Islet precursor cell (in vitro differentiated cells): ENCODE results near the gene SLC35E1.
A peak's percentile ranks its signal among the peaks of the same experiment; 100 is the strongest.

ENCODE experiments used
- DNase-seq: peaks from one replicate; pipeline ENCODE4 v3.0.0-alpha.2; 2018

The SLC35E1 gene

DNA sequence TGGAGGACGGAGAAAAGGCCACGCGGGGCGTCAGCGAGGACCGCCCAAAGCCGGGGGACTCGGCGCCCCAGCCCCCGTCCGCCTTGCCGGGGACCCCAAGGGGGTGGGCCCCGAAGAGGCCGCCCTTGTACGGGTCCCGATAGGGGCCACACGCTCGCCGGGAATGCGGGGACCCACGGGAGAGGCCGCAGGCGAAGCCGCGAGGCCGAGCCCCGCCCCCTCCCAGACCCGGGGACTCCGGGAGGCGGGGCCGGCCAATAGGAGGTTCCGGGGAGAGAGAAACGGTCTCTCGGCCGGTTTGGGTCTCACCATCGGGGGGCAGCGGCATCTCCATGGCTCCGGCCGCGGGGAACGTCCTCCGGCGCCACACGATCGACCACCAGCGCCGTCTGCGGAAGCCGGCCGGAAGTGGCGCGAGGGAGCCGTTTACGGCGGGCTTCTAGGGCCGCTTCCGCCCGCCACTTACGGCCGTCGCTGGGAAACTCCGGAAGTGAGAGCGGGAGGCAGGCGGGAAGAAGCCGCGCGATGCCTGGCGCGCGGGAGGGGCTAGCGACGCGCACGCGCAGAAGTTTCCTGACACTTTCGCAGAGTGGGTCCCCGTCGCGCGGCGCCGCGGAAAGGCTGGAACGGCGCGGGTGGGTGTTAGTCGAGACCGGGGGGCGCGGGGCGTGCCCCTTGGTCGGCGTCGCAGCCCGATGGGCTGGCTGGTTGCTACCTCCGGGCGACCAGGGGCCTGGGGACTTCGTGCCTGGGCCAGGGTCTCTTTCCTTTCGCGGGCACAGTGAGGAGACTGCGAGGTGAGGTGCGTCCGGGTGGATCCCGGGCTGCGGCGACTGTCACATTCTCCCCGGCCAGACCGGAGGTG lies 29.9 kb downstream of the SLC35E1 start, which contains the start of gene CHERP:
TSS of gene CHERP (minus strand) at position 393 of the 865 bp plus-strand sequence. CDS start at position 334, 59 bp downstream.
- DNase-seq, result peak; percentile 95

DNA sequence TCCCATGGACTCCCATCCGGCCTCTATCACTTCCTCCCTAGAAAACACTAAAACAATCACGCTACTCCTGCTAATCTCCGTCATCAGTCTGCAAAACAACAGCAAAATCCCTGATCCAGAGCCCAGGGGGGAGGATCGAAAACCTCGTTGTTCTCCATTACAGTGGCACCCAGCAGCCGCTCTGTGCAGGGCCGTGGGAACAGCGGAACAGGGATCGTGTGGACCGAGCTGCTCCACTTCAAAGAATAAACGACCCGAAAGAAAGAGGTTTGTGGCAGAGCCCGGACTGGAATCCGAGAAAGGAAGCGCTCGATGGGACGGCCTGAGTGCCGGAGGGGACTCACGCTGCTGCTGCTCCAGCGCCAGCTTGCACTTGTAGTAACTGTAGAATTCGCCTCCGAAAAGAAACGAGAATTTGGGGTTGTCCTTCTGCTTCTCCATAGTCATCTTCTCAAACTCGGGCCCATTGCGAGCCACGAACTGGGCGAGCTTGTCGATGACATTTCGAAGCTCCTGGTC lies 30.6 kb downstream of the SLC35E1 start:
- DNase-seq, result no peak

DNA sequence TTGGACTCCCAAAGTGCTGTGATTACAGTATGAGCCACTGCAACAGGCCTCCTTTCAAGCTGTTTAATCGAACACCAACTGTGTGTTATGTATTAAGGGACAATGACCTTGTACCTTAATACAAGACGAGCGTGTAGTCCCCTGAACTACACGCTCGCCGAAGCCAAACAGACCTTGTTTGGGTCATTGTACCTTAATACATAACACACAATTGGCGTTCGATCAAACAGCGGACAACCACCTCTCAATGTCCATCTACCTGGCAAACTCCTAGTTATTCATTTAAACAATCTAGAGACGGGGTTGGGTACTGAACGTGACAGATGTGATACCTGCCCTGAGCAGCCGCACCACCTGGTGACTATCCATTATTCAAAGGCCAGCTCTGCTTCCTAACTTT lies 31.3 kb downstream of the SLC35E1 start:
- no peak for DNase-seq

DNA sequence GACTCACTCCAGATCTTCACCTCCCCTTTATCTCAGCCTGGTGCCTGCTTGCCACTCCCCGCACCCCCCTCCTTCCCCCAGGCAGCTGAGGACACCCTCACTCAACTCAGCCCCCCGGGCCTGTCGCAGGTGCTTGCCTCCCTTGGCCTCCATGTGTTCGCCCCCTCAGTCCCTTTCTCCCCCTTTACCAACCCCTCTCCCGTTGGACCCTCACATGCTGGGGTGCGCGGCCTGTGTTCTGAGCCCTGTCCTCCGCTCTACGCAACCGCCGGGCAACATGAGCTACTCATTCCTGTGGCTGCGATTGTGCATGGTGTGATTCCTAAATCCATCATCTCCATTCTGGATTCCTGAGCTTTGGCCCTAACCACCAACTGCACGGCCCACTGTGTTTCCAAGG lies 35.1 kb downstream of the SLC35E1 start:
- no peak for DNase-seq

DNA sequence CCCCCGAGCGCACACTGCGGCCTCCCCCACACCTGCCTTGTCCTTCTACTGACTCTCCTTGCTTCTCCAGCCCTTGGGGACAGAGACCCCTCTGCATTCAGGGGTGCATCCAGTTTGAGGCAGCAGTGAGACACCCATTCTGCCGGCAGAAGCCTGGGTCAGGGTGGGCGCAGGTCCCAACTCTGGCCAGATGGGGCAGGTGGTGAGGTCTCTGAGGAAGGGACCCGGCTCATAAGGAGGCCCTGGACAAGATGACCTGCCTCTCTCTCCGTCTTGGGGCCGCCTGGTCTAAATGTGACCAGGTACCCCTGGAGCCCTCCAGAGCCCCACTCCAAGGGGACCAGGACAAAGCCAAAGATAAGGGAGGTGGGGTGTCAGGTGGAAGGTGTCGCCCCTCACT lies 36.1 kb downstream of the SLC35E1 start:
- DNase-seq, result no peak

DNA sequence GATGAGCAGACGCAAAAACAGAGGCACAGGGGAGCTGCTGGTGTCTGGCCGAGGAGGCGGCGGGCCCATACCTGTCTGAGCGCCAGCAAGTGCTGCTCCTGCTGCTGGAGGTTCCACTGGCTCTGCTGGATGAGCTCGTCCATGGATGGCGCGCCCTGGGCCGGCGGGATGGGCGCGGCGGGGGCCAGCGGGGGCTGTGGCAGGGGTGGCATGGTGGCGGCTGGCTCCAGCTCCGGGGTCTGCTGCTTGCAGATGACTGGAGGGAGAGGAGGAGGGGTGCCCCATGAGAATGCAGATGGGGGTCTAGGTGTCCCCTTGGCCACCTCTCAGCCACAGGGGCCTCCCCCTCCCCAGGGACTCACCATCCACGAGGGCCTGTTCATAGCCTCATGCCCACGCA lies 36.8 kb downstream of the SLC35E1 start:
- no peak for DNase-seq

DNA sequence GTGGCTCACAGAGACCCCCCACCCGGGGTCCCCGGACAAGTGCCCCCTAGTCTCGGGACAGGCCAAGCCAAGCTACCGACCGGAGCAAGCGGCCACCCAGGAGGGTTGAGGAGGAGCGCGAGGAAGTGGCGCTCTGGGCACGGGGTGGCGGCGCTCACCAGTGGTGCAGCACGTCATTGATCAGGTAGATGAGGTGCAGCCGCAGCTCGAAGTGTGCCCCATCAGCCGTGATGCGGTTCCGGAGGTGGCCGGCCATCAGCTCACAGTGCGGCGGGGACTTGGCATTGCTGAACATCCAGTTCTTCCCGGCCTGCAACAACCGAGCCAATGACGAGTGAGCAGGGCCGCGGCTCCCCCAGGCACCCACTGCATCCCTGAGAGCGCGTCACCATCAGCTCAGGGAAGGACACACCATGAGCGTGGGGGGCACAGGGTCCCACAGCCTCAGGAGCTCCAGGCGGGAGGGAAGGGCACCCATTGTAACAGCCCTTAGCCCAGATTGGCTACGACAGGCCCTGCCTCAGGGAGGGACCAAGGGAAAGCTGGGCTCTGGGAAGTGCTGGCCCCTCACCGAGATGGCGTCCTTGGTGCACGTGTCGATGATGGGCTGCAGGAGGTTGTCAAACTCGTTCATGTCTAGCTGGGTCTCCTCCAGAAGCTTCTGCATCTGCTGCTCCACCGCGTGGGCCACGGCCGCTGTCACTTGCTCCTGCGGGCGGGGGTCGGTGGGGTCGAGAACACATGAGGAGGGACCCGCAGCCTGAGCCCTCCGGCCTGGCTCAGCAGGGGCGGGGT lies 39.6 kb downstream of the SLC35E1 start:
- DNase-seq, result no peak

DNA sequence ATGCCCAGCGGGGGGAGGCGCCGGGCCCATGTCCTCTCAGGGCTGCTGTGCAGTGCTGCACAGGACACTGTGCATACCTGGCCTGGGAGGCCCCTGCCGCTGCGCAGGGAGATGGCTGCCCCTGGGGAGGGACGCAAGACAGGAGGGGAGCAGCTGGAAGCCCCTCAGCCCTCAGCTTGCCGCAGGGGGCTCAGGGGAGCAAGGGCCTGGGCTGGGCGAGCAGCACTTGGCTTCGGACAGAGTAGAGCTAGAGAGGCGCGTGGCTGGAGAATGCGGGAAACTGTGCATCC lies 40.9 kb downstream of the SLC35E1 start:
- DNase-seq, result no peak

DNA sequence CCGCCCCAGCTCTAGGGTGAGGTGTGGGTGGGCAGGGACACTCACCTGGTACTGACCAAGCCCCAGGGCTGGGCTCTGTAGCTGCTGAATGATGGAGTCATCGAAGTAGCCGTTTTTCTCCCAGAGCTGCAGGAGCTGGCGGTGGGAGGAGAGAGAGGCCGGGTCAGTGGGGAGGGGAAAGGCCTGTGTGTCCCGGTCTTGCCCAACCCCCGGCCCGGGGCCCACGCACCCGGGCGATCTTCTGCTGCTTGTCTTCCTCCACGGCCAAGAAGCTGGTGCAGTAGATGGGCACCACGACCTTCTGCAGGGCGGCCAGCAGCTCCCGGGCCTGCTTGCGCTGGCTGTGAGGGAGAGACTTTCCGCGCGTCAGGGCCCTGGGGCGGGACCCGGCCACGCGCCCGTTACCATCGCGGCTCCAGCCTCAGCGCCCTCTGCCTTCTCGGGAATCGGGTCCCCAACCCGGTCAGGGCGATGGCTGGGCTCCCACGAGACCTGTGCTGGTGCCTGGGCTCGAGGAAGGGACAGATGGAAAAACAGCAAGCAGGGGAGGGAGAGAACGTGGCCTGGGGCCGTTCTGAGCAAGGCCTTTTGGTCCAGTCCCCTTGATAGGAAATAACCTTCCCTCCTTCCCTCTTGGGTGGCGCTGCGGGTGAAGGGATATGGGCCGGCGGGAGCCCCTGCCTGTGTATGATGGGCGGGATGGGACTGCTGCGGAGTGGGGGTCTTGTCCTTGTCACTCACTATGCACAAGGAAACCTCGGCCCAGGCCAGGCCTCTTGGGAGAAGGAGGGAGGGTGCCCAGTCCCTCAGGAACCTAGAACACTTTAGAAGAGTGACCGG lies 41.5 kb downstream of the SLC35E1 start:
- no peak for DNase-seq

DNA sequence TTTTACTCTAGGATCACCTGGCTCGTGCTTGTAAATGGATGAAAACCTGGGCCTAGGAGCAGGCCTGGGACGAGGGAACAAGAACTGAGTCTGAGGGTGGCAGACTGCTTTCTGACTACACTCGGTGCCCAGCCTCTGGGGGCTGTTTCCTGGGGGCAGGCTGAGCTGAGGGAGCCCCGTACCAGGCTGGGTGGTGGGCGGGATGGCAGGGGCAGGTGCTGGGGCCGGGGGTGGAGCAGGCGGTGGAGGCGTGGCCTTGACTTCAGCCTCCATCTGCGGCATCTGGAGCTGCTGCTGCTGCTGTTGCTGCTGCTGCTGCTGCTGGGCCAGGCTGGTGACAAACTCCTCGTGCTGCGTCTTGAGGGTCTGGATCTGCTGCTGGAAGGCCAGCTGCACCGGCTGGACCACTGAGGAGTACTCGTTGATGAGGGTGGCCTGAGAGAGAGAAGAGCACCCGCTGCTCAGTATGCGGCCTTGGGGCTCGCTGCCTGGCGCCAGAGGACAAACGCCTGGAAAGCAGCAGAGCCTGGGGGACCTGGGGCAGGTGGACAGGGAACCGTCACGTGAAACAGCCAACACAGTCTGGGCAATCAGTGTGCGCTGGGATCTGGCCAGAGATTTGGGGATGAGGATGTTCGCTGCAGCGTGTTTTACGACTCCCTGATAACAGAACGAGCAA lies 42.6 kb downstream of the SLC35E1 start:
- DNase-seq, result no peak

DNA sequence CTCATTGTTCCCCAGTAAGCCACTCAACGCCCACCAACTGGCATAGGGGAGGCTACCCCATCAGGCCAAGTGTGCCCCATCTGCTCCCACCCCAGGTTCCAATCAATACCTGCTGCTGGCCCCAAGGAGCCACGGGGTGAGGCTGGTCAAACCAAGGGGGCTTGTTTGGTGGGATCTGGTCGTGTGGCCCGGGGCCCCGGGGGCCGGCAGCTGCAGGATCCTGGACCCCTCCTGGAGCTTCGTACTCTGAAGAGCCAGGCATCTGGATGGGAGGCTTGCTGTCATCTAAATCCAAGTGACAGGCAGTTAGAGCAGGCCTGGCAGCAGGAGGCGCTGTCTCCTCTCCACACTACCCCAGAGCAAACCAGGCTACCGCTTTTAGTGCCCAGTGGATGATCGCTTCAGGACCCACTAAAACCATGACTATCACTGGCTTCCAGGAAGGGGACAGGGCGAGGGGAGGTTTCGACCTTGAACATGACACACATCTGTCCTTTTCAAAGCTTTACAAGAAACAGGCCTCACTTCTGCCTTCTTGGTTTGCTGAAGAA lies 44.2 kb downstream of the SLC35E1 start:
- peak; percentile 70 for DNase-seq

DNA sequence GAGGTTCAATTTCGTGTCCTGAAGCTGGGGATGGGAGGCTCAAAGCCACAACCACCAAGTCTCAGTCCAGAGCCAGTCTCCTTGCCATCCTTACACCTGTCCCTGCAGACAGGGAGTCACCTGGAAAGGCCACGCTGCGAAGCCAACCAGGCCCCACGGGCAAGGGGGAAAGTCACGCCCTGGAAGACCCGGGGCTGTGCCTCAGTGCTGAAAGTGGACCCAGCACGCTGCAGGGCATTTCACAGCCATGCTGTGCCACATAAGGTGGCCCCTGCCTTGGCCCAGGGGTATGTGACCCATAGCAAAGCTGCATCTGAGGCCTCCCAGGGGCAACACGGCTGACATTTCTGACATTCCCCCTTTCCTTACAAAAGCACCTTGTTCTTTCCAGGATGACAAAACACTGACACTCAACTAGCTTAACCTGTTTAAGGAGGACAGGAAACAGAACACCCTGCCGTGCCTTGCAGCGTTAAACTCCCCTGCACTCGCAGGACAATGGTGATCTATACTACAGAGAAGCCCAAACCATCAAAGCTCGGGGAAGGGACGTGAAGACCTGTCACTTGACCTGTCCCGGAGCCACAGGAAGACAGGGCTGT lies 44.8 kb downstream of the SLC35E1 start:
- peak; percentile 84 for DNase-seq

DNA sequence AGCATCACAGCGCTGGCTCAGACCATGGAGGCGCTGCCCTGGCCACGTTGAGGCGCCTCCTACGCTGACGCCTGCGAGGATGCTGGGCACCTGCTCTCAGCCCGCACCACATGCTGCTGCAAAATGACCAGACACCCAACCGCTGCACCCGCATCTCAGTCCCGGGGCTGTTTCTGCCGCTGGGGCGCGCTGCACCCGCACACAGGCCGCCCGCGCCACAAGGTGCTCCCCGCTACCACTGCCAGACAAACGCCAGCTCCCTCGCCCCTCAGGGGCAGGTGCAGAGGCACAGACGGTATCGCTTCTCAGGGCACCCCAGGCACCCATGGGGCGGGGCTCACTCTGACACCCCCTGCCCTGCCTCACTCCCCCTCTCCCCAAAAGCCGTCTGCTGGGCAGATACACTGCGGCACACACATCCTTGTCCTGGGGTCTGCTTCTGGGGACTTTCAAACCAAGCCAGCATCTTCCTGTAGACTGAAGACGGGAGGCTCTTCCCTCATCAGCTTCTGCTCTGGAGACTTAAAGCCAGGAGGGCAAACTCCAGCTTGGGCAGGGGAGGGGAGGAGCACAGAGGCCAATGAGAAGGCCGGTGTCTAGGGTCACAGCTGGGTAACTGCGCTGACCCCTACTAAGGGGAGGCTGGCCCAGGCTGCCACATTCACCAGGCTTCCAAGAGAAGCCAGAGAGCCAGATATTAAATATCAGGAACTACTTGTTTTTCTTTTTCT lies 46.3 kb downstream of the SLC35E1 start:
- no peak for DNase-seq

DNA sequence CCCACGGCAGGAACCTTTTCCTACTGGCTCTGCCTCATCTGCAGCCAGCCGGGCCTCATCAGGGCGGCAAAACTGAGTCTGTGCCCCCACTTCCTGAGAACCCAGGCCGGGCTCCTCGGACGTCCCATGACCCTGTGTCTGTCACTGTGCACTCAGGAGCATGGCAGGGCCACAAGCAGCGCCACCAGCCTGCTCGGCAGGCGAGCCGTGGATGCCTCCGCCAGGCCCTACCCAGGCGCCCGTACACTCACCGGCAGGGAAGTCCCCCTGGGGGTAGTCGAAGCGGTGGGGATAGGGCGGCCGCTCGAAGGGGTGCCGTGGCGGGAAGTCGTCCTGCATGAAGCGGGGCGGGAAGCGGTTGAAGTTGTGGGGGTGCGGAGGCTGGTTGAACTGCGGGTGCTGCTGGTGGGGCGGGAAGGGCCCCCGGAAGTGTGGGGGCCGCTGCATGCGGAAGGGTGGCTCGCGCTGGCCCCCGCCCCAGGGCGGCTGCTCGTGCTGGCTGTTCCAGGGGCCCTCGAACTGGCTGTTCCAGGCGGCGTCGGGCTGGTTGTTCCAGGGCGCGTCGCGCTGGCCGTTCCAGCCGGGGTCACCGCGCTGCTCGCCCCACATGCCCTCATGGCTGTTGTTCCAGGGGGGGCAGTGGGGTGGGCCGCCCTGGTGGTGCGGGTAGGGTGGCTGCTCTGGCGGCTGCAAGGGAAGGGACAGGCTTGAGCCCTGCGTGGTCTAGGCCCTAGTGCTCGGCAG lies 47.1 kb downstream of the SLC35E1 start:
- no peak for DNase-seq

DNA sequence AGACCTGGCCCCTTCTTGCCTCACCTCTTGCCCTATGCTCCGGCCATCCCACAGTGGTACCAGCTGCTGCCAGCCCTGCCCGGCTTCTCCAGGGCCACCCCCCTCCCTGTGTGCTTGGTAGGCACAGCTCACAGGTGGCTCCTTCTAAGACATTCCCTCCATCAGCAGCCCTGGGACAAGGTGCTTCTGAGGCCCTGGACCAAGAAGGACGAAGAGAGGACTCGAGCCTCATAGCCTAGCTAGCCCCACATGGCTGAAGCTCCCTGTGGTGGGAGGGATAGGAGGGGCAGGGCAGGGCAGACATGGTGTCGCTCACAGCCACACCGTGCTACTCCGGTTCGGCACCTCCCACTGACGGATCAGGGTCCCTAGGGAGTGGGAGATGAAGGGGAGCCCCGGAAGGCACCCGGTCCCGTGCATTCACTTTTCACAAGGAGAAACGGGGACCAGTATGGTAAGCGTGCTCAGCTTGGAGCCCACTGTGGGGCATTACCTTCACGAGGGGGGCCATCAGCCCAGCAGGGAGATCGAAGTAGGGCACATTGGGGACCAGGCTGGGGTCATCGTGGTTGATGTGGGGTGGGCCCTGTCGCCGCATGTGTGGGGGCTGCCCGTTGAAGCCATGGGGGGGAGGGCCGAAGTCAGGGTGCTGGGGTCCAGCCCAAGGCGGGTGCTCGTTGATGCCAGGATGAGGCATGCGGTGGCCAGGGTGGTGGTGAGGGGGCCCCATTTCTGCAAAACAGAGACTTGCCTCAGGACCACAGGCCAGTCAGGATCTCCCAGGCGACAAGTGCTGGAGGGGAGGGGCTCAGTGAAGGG lies 49.4 kb downstream of the SLC35E1 start:
- DNase-seq, result no peak

DNA sequence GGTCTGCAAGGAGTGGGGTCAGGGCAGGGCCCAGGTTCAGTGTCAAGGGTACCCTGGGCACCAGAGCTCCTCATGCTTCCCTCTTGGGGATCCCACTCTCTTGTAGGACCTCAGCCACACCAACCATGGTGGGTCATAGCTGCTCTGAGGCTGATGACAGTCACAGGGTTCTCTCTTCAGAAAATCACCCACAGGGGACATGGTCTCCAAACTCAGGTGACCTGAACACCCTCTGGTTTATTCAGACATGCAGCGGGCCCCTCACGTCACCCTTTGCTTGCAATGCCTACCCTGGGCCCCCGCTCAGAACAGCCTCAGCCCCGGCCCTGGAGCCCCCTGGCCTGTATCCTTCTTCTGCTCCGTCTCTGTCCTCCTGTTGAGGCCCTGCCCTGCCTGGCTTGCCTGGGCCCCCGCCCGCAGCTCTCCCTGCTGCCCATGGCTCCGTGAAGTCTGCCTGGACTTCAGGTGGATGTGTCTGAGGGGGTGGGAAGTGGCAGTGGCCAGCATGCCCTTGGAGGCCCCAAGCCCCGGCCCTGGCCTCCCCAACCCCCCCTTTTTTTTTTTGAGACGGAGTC lies 50.4 kb downstream of the SLC35E1 start:
- no peak for DNase-seq

DNA sequence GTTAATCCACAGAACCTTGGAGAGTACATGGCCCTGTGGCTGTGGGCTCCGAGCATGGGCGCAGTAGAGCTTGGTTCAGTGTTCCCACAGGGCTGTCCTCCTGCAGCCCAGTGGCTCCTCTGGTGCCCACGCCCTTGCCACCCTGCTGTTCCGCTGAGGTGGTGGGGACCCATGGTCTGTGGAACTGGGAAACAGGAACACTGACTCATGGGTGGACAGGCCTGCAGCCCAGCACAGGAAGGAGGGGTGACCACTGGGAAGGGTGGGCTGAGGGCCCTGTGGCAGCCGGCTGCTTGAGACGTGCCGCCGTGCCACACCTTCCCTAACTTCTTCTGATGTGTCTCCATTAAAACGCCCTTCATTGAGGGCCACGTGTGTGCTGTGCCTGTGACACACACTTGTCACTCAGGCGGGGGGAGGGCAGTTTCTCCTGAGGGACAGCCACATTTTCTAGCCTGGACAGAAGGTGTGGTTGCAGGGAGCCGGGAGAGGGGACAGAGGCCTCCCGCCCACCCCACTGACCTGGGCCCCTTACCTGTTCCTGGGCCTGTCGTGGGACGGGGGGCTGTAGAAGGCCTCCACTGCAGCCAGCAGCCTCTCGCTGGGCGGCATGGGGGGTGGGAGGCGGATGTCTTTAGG lies 51.1 kb downstream of the SLC35E1 start:
- DNase-seq, result no peak
